ENCODE results near the gene SHISA9. TPM values are rescaled to one million over a fixed set of nuclear protein-coding genes. Genes with fewer than 3 reads are reported as not detected.

Gene SHISA9
- total and polyA plus RNA-seq, 2 experiments from 2014 or later = 0.83 to 1.3 TPM

DNA sequence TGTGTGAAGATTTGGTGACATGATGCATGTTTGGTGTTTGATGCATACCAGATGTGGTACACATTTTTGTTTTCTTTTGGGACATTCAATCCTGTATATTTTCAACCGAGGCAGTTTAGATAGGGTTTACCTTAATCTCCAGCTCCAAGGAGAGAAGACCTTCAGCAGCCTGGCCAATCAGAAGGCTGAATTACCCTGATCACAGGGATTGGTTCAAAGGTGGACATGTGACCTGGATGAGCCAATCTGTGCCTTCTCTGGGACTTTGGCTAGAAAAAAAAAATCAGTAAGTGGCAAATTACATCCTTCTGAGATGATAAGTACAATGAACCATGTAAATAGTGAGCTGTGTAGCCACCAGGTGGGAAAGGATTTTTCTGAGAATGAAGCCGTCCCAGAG lies 205.1 kb downstream of the SHISA9 start:
- Histone ChIP-seq H3K27ac (no peak overlapping the region), H3K4me3 (no peak overlapping the region), H2AFZ (no peak overlapping the region), H3K79me2 (no peaks in the 10 kb centered on the region), H3K4me1 (ENCODE audit: insufficient read depth) (no peaks in the 10 kb centered on the region), H3K4me2 (no peak overlapping the region), H3K36me3 (replicated peaks; ENCODE audit: insufficient read depth, low read depth) (no peaks in the 10 kb centered on the region), H3K27me3 (no peaks in the 10 kb centered on the region), H3K9me3 (ENCODE audit: low read depth) (no peaks in the 10 kb centered on the region), H4K20me1 (ENCODE audit: insufficient read depth, poor library complexity, severe bottlenecking) (no peaks in the 10 kb centered on the region), H3K9me2 (replicated peaks; ENCODE audit: insufficient read depth) (no peaks in the 10 kb centered on the region)
- 93% methylated on average over 2 of the region's 2 CpGs for WGBS (ENCODE audit: low lambda C conversion rate, missing lambda C conversion rate)
- DNase-seq (ENCODE audit: low spot score) = no peak
- TF ChIP-seq CTCF (IDR thresholded peaks at IDR 0.05; ENCODE audit: poor library complexity) (no peak), EZH2phosphoT487 (IDR thresholded peaks at IDR 0.05; ENCODE audit: low read depth, severe bottlenecking, unreplicated experiment) (no peak), EZH2 (IDR thresholded peaks at IDR 0.05; ENCODE audit: borderline replicate concordance) (no peak)

GRCh38 chr16:13108126-13108525 lies 206.7 kb downstream of the SHISA9 start:
- Histone ChIP-seq H3K27ac (no peak overlapping the region), H3K9me3 (ENCODE audit: low read depth) (no peaks in the 10 kb centered on the region), H2AFZ (no peak overlapping the region), H3K9me2 (replicated peaks; ENCODE audit: insufficient read depth) (no peaks in the 10 kb centered on the region), H4K20me1 (ENCODE audit: insufficient read depth, poor library complexity, severe bottlenecking) (no peaks in the 10 kb centered on the region), H3K36me3 (replicated peaks; ENCODE audit: insufficient read depth, low read depth) (no peaks in the 10 kb centered on the region), H3K4me1 (ENCODE audit: insufficient read depth) (no peaks in the 10 kb centered on the region), H3K27me3 (no peaks in the 10 kb centered on the region), H3K4me3 (no peak overlapping the region), H3K79me2 (no peaks in the 10 kb centered on the region), H3K4me2 (no peak overlapping the region)
- 87% methylated on average over 5 of the region's 5 CpGs for WGBS (ENCODE audit: low lambda C conversion rate, missing lambda C conversion rate)
- no peak for TF ChIP-seq EZH2phosphoT487 (IDR thresholded peaks at IDR 0.05; ENCODE audit: low read depth, severe bottlenecking, unreplicated experiment)
- TF ChIP-seq CTCF (IDR thresholded peaks at IDR 0.05; ENCODE audit: poor library complexity) = no peak
- no peak for TF ChIP-seq EZH2 (IDR thresholded peaks at IDR 0.05; ENCODE audit: borderline replicate concordance)
- DNase-seq (ENCODE audit: low spot score) = no peak

DNA sequence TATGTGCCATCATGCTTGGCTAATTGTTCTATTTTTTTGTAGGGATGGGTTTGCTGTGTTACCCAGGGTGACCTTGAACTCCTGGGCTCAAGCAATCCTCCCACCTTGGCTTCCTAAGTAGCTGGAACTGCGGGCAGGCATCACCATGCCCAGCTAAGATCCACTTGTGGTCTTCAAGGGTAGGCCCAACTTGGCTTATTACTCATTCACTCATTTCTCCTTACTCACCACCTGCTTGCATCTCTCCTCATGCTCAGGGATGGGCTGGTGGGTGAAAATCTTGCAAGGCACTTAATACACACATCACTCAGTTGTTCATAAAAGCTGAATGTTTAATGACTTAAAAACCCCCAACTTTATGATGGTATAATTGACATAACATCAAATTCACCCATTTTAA lies 207.8 kb downstream of the SHISA9 start:
- Histone ChIP-seq H3K9me2 (replicated peaks; ENCODE audit: insufficient read depth) (no peaks in the 10 kb centered on the region), H4K20me1 (ENCODE audit: insufficient read depth, poor library complexity, severe bottlenecking) (no peaks in the 10 kb centered on the region), H3K79me2 (no peaks in the 10 kb centered on the region), H3K4me2 (no peak overlapping the region), H3K27me3 (no peaks in the 10 kb centered on the region), H3K36me3 (replicated peaks; ENCODE audit: insufficient read depth, low read depth) (no peaks in the 10 kb centered on the region), H2AFZ (no peak overlapping the region), H3K9me3 (ENCODE audit: low read depth) (no peaks in the 10 kb centered on the region), H3K4me3 (no peak overlapping the region), H3K27ac (no peak overlapping the region), H3K4me1 (ENCODE audit: insufficient read depth) (no peaks in the 10 kb centered on the region)
- no peak for DNase-seq (ENCODE audit: low spot score)
- TF ChIP-seq CTCF (IDR thresholded peaks at IDR 0.05; ENCODE audit: poor library complexity) (no peak), EZH2 (IDR thresholded peaks at IDR 0.05; ENCODE audit: borderline replicate concordance) (no peak), EZH2phosphoT487 (IDR thresholded peaks at IDR 0.05; ENCODE audit: low read depth, severe bottlenecking, unreplicated experiment) (no peak)
- WGBS (ENCODE audit: low lambda C conversion rate, missing lambda C conversion rate) = 94% methylated on average over 1 of the region's 1 CpG

Measured in hepatocyte (in vitro differentiated cells).